ENCODE results near the gene NOBOX. TPM values are rescaled to one million over a fixed set of nuclear protein-coding genes. Genes with fewer than 3 reads are reported as not detected.

The NOBOX gene
- total RNA-seq, 1 donor from 2014 or later, result not detected

- Histone ChIP-seq H3K36me3 (ENCODE audit: control insufficient read depth, insufficient read depth, low read length) (no peaks in the 10 kb centered on the region), H3K4me3 (ENCODE audit: low read depth, low read length) (no peak overlapping the region), H3K27me3 (ENCODE audit: control insufficient read depth, insufficient read depth, low read length) (no peaks in the 10 kb centered on the region)
- no peak for TF ChIP-seq CTCF (IDR thresholded peaks at IDR 0.05; ENCODE audit: insufficient read depth, low read length, poor library complexity, severe bottlenecking)
- DNase-seq (ENCODE audit: low read depth), result no peak
Measured at GRCh38 chr7:144414815-144415214, 11.3 kb upstream of the NOBOX start.

GRCh38 chr7:144410441-144410840 is 6.9 kb upstream of the NOBOX start:
- no peak for DNase-seq (ENCODE audit: low read depth)
- H3K27me3 ChIP-seq (ENCODE audit: control insufficient read depth, insufficient read depth, low read length), result no peaks in the 10 kb centered on the region
- H3K36me3 ChIP-seq (ENCODE audit: control insufficient read depth, insufficient read depth, low read length), result no peaks in the 10 kb centered on the region
- H3K4me3 ChIP-seq (ENCODE audit: low read depth, low read length), result no peak overlapping the region
- TF ChIP-seq CTCF (IDR thresholded peaks at IDR 0.05; ENCODE audit: insufficient read depth, low read length, poor library complexity, severe bottlenecking), result no peak

DNA sequence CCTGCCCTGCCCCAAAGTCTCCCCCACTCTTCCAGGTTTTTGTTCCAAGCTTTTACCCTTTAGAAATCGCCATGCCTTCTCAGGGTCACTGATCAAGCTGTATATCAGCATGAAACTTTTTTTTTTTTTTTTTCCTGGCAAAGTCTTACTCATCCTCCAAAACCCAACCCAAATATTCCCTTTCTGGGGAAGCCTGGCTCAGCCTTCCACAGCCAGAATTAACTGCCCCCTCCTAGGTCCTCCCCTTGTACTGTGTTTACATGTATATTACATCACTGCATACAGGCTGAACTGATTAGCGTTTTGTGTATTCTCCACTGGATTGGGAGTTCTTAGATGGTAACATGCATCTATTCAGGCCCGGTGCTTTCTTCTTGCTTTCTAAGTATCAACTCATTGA is 4.6 kb upstream of the NOBOX start:
- no peak for DNase-seq (ENCODE audit: low read depth)
- TF ChIP-seq CTCF (IDR thresholded peaks at IDR 0.05; ENCODE audit: insufficient read depth, low read length, poor library complexity, severe bottlenecking), result no peak
- H3K4me3 ChIP-seq (ENCODE audit: low read depth, low read length), result no peak overlapping the region
- H3K36me3 ChIP-seq (ENCODE audit: control insufficient read depth, insufficient read depth, low read length), result no peaks in the 10 kb centered on the region
- no peaks in the 10 kb centered on the region for H3K27me3 ChIP-seq (ENCODE audit: control insufficient read depth, insufficient read depth, low read length)

- TF ChIP-seq CTCF (IDR thresholded peaks at IDR 0.05; ENCODE audit: insufficient read depth, low read length, poor library complexity, severe bottlenecking), result no peak
- no peak for DNase-seq (ENCODE audit: low read depth)
- H3K36me3 ChIP-seq (ENCODE audit: control insufficient read depth, insufficient read depth, low read length), result no peaks in the 10 kb centered on the region
- H3K27me3 ChIP-seq (ENCODE audit: control insufficient read depth, insufficient read depth, low read length), result no peaks in the 10 kb centered on the region
- H3K4me3 ChIP-seq (ENCODE audit: low read depth, low read length), result no peak overlapping the region
Measured at GRCh38 chr7:144407266-144407931, 3.9 kb upstream of the NOBOX start.

GRCh38 chr7:144404946-144405345 is 1.5 kb upstream of the NOBOX start:
- DNase-seq (ENCODE audit: low read depth), result no peak
- Histone ChIP-seq H3K4me3 (ENCODE audit: low read depth, low read length) (no peak overlapping the region), H3K36me3 (ENCODE audit: control insufficient read depth, insufficient read depth, low read length) (no peaks in the 10 kb centered on the region), H3K27me3 (ENCODE audit: control insufficient read depth, insufficient read depth, low read length) (no peaks in the 10 kb centered on the region)
- TF ChIP-seq CTCF (IDR thresholded peaks at IDR 0.05; ENCODE audit: insufficient read depth, low read length, poor library complexity, severe bottlenecking), result no peak

DNA sequence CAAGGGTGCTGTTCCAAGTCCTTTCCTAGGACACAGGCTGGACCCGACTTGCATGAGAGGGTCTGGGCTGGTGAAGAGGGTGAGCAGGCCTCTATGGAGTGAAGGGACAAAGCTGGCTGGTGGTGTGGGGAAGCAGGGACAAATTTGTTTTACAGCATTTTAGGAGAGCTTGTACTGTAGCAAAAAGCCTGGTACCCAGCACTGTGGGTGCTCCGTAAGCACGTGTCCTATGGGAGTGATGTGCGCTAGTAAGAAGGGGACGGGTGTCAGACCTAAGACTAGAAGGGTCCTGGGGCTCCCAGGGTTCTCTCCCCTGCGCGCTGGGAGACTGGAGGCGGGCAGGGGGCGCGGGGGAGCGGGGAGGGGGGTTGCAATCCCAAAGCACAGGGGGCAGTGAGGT is 391 bp downstream of the NOBOX start:
- H3K36me3 ChIP-seq (ENCODE audit: control insufficient read depth, insufficient read depth, low read length), result no peaks in the 10 kb centered on the region
- DNase-seq (ENCODE audit: low read depth), result no peak
- no peak for TF ChIP-seq CTCF (IDR thresholded peaks at IDR 0.05; ENCODE audit: insufficient read depth, low read length, poor library complexity, severe bottlenecking)
- no peak overlapping the region for H3K4me3 ChIP-seq (ENCODE audit: low read depth, low read length)
- H3K27me3 ChIP-seq (ENCODE audit: control insufficient read depth, insufficient read depth, low read length), result peaks cover 3% of the 10 kb centered on the region
